ENCODE results near the gene KRTAP13-2.

Gene KRTAP13-2, protein sequence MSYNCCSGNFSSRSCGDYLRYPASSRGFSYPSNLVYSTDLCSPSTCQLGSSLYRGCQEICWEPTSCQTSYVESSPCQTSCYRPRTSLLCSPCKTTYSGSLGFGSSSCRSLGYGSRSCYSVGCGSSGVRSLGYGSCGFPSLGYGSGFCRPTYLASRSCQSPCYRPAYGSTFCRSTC

DNA sequence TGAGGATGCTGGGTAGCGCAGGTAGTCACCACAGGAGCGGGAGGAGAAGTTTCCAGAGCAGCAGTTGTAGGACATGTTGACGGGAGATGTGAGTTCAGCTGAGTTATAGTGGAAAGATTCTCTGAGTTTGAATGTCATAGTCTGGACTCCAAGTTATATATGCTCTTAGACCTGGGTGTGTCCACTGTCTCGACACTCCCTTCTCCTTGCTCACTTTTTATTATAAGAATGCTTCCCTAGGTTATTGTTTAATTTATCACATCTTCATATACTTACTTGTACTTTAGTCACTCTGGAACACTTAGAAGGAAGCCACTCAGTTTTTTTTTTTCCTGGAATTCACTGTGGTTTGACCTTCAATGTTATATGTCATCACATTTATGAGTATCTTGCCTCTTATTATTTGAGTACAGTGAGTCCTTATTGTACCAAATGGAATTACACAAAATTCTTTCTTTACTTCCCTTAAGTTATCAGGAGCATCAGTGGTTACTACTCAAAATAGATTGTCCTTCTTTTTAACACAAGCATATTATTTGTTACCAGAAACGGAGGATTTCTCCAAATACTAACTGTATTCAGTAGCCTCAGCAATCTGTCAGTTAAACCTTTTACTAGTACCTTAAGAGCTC lies at the start of gene KRTAP13-2:
Gene KRTAP13-2 (minus strand): TSS at position 133 of the 632 bp plus-strand sequence. CDS start 58 bp downstream, at position 75.
- DNase-seq (ENCODE audit: low read depth in 3 of 3) = no peak

DNA sequence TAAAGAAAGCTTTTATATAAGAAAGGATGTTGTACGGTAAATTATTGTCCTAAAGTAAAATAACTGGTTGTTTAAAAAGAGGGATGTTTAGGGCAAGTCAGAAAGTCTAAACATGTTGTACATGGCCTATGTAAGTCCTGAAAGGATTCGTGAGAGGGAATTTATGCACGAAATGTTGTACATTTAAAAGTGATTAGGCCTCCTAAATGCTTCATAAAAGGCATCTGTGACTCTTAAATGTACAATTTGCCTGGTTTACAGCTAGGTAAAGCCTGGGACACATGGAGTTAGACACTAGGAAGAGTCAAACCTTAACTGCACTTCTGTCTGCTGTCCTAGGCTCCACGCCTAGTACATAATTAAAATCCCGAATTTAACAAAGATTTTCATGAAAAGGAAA lies 43.9 kb upstream of the KRTAP13-2 start:
- DNase-seq (ENCODE audit: low read depth in 3 of 3) = no peak

DNA sequence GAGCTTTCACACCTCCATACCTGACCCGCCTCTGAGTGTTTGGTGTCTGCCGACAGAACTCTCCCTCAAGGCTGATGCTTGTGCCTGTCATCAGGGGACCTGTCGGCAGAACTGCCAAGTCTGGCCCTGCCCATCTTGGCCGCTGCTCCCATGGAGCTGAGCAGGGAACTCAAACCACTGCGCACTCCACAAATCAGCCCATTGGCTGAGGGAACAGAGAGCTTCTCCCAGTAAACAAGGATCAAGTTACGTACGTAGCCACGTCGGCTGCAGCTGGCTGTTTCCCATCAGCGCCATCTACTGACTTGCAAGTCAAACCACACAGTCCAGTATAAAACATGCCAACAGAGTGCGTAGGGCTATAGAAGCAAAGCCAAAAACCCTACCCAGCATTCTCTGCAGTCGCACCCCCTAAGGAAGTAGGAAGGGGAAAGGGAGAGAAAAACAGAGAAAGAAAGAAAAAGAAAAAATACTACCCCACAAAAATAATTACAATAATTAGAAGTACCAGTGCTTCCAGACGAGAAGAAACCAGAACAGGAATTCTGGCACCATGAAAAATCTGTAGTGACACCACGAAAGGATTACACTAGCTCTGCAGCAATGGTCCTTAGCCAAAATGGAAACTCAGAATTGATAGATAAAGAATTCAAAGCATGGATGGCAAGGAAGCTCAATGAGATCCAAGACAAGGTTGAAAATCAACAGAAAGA lies 36.9 kb upstream of the KRTAP13-2 start:
- peak in 1 of 3 donors; percentile 4 for DNase-seq (ENCODE audit: low read depth in 3 of 3)

DNA sequence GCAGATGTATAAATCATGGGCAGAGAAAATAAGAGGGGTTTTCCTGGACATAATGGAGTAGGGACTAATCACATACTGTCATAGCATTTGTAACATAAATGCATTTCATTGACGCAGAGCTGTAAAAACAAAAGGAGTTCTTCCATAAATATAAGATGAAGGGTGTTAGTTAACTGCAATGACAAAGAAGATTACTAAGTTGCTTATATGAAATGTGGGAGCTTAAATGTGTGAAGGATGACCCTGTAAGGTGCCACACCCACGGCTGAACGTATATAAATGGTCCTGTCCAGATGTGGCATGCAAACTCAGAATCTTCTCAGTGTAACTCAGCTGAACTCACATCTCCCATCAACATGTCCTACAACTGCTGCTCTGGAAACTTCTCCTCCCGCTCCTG lies 23.7 kb upstream of the KRTAP13-2 start, which contains the start of gene KRTAP13-1:
Gene KRTAP13-1 (plus strand): TSS at position 301 of the 400 bp plus-strand sequence. CDS start 56 bp downstream, at position 357.
- no peak for DNase-seq (ENCODE audit: low read depth in 3 of 3)

DNA sequence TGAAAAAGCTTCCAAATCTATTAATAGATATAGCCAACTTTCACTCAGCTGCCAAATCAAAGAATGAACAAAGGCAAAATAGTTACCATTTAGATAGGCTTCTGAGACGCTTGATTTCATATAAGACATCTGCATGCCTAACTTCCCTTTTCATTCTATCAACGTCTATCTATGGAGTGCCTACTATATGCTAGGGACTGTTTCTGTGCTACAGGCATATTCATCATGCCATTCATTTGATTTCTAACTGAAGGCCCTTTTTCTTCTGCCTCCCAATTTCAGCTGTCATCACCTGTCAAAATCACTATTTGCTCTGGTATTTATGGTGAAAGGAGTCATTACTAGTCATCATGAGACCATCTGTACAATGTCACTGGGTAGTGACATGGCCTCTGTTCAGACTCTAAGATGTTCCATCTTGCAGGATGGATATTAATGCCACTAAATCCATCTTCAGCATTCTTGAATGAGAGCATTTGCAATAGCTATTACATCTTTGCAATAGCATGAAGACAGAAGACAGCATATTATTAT lies 19.5 kb upstream of the KRTAP13-2 start:
- DNase-seq (ENCODE audit: low read depth in 3 of 3) = no peak

DNA sequence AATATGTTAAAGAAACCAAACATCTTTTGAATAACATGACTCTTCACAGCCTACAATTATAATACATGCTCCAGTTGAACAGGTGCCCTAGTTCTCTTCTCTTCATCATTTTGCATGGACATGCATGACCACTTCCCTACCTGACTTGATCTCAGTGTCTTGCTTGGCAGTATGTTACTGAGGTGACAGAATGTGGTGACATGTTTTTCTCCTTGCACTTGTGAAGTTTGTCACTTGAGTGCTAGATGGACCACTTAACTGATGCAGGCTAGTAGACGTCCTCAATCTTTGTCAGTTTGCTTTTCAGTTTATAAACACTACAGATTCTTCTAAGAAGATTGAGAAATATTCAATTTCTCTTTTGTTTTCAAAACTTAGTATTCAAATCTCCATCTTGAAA lies 10.1 kb upstream of the KRTAP13-2 start:
- DNase-seq (ENCODE audit: low read depth in 3 of 3) = no peak

DNA sequence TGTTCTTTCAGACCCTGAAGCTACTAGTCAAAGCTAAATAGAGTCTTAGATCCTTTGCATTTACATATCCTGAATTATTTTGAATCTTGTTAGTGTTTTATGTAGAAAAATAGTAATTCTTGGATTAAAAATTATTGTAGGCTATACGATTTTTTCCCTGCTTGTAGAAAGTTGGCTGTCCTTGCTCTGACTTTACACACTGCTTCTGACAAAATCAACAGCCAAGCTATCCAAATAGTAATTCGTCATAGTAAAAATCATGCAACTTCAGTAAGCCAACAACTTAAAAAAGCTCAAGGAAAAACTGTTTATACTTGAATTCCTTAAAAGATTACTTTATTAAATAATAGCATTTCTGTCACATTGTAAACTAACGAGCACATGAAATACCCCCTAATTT lies 16.2 kb downstream of the KRTAP13-2 start:
- no peak for DNase-seq (ENCODE audit: low read depth in 3 of 3)

DNA sequence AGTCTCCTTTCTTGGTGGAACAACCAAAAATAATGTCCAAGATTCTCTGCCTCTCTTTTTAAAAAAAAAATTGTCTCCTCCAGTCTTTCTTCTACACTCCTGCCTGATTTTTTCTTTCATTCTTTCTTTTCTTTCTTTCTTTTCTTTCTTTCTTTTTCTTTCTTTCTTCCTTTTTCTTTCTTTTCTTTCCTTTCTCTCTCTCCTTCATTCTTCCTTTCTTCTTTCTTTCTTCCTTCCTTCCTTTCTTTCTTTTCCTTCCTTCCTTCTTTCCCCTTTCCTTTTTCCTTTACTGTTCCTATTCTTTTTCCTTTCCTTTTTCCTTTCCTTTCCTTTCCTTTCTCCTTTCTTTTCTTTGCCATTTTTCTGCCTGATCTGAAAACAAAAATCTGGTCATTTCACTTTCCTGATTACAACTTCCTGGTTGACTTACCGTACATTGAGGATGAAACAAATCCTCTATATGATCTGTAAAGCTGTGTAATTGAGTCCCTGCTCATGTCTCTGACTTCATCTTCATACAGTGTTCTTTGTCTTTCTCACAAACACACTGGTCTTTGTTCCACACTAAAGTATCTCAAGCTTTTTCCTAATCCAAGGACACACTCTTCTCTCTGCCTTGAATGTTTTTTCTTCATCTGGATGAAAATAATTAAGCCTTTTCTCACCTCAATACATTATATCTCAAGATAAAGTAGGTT lies 17.6 kb downstream of the KRTAP13-2 start:
- no peak for DNase-seq (ENCODE audit: low read depth in 3 of 3)

DNA sequence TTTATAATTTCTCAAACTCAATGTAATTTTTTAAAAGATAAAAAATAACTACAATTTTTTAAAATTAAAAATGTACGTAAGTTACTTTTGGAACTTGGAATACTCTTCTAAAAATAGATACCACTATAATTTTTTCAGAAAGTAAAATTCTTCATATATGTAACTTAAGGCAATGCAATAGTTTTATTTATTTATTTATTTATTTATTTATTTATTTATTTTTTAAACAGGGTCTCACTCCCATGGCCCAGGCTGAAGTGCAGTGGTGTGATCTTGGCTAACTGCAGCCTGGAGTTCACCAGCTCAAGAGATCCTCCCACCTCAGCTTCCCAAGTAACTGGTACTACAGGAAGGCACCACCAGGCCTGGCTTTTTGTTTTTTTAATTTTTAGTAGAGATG lies 20.5 kb downstream of the KRTAP13-2 start:
- DNase-seq (ENCODE audit: low read depth in 3 of 3) = no peak

DNA sequence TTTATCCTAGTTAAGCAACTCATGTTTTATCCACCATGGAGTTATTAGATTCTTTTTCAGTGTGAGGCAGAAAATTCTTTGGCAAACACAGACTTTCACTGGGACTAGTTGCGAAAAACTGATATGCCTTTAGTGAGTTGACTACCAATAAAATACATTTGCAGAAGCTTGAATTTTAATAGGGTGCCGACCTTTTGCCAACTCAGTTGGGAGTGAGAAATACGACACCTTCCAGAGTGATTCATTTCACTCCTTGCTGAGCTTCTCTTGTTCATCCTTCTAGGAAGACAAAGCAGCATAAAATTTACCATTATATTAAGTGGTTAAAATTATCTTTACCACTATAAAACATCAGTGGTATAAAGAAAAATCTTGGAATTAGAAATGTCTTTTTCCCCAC lies 22.5 kb downstream of the KRTAP13-2 start:
- no peak for DNase-seq (ENCODE audit: low read depth in 3 of 3)

DNA sequence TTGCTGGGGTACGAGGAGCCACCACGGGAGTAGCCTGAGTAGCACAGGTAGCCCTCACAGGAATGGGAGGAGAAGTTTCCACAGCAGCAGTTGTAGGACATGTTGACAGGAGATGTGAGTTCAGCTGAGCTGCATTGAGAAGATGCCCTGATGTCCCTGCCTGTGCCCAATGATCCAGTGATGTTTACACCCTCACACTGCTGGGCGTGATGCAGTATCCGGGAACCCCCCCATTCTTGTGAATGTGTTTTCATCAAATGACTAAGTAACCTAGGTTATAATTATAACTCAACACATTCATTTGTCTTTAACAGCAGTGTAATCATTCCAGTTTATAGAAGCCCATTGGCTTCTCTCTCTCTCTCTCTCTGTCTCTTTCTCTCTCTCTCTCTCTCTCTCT lies 23.6 kb downstream of the KRTAP13-2 start, which contains the start of gene KRTAP23-1:
Gene KRTAP23-1 (minus strand): TSS at position 101 of the 400 bp plus-strand sequence. CDS start 0 bp downstream, at position 101.
- DNase-seq (ENCODE audit: low read depth in 3 of 3) = no peak

DNA sequence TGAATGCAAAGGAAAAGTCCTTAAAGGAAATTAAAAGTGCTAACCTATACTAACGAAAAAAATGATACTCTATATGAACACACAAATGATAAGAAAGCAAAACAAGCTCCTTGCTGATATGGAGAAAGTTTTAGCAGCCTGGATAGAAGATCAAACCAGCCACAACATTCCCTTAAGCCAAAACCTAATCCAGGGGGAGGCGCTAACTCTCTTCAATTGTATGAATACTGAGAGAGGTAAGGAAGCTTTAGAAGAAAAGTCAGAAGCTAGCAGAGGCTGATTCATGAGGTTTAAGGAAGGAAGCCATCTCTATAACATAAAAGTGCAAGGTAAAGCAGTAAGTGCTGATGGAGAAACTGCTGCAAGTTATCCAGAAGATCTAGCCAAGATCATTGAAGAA lies 27.1 kb downstream of the KRTAP13-2 start:
- no peak for DNase-seq (ENCODE audit: low read depth in 3 of 3)

DNA sequence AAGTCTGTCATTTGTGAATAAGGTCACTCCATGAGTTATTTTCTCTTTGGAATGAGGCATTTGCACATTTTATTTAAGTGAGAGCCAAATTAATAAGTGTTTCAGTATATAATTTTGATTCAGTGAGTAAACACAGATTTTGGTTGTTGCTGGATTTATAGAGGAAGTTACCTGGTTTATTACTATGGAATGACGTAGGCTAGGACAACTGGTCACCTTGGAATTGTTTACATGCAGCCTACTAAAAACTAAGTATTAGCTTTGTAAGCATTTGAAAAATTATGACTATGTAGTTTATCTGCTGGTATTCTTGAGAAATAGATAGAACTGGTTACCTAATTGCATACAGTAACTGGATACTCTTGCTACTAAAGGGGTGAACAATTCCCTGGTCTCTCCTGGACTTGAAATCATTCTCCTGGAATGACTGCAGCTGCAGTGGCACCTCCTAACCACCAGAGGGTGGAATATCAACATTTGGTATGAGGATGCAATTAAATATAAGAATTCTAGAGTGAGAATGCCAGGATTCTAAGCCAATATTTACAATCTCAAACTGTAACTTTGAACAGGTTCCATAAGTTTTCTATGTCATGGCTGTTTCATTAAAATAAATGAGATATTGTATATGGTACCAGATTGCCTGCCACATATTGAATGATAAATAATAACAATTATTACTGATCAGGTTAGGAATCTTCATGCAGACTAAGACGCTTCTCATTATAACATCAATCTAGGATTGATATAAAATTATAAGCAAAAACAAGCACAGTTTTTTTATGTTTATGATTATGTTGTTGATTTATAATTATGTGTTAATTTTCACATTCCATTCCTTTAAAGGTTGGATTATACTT lies 31.1 kb downstream of the KRTAP13-2 start:
- DNase-seq (ENCODE audit: low read depth in 3 of 3) = peak in 2 of 3 donors; percentile 6 to 8

DNA sequence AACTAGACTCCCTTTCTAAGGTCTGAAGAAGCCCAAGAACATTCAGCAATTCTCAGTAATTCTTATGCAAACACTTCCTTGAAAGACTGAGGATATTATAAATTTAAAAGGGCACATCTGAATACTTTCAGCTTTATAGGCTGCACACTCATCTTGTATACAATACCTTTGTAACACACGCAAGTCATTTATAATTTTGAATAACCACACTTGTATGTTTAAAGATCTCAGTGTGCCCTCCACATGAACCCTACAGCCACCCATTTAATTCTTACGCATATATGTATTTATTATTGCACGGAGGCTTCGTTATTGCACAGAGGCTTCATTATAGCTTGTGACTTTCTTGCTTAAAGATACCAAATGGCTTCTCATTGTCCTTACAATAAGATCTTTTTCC lies 33.4 kb downstream of the KRTAP13-2 start:
- no peak for DNase-seq (ENCODE audit: low read depth in 3 of 3)

DNA sequence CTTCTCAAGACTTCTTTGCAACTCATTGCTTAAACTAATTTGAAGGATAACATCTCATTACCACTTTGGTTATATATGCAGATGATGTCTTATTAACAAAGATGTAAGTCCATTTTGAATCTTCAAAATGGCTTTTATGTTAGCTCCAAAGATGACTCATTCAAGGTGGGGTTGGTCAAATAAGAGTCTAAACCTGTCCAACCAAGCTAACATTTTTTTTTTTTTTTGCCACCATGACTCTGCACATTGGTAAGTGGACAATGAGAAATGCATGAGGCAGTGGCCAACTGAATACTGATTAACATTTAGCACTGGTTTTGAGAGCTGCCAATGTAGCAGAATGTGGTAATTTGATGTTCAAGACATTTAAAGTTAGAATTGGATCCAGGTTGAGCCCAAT lies 34.3 kb downstream of the KRTAP13-2 start:
- no peak for DNase-seq (ENCODE audit: low read depth in 3 of 3)

DNA sequence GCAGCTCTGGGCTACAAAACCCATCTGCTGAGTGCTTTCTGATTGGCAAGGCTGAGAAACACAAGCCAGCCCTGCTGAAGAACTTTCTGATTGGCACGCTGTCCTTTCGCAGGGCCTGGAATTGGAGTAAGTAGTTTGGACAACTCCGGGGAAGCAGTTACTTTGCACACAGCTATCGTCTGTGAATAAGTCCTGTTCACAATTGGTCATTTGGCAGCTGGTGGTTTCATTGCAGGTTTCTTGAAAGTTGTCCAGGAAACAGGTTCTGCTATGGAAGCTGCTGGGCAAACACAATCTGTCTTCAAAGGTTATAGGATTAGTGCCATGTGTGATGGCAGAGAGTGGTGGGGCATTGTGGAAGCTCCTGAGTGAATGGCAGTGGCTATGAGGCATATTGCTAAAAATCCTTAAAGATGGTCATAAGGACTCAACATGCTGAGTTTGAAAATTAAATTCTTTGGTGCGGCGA lies 34.8 kb downstream of the KRTAP13-2 start, which contains the start of gene KRTAP27-1:
Gene KRTAP27-1 (minus strand): TSS at position 419 of the 469 bp plus-strand sequence. CDS start 26 bp downstream, at position 393.
- DNase-seq (ENCODE audit: low read depth in 3 of 3) = no peak

DNA sequence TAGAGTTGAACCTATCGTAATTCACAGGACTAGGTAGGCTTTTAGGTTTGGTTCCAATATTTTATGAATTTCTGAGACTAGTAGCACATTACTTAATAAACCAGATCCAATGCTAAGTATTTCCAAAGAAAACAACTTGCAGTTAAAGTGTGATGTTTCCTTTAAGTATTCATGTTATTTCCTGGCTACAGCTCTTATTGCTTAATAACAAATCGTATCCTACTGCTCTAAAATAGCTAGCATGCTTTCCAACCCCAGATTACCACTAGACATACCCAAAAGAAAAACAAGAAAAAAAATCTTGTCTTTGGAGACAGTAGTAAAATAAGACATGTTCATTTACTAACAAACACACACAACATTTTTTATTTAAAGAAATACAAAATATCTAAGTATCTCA lies 35.5 kb downstream of the KRTAP13-2 start:
- DNase-seq (ENCODE audit: low read depth in 3 of 3) = no peak

DNA sequence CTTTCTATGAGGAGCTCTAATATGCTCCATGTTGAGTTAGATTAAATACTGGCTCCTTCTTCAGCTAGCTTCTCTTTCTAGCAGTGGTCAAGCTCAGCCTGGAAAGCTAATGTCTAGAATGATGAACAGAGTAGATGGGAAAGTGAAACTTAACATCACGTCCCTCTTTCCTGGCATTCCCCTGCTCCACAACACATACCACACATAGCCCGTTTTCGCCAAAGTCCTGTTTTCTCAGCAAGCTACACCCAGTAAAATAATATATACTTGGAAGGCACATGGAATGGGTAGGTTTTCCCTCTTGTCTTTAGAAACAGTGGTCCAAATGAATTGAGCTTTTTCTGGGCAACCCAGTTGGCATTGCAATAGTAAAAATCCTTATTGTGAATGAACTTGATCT lies 38.3 kb downstream of the KRTAP13-2 start:
- DNase-seq (ENCODE audit: low read depth in 3 of 3) = no peak

DNA sequence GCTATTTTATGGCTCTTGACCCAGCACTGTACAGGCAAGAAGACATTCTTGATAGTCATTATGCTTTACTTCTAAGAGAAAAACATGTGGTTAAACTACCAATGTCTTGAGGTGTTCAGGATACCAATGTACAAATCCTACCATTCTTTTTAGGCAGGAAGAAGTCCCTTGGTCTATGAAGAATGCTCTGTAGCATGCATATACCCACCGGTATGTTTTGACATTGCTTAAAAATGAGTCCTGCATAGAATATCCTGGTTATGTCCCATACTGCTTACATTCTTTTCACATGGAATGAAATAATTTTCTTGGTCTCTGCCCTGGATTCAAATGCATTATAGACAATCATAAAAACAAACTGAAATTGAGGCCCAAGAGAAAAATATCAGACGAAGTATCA lies 39.4 kb downstream of the KRTAP13-2 start:
- no peak for DNase-seq (ENCODE audit: low read depth in 3 of 3)

DNA sequence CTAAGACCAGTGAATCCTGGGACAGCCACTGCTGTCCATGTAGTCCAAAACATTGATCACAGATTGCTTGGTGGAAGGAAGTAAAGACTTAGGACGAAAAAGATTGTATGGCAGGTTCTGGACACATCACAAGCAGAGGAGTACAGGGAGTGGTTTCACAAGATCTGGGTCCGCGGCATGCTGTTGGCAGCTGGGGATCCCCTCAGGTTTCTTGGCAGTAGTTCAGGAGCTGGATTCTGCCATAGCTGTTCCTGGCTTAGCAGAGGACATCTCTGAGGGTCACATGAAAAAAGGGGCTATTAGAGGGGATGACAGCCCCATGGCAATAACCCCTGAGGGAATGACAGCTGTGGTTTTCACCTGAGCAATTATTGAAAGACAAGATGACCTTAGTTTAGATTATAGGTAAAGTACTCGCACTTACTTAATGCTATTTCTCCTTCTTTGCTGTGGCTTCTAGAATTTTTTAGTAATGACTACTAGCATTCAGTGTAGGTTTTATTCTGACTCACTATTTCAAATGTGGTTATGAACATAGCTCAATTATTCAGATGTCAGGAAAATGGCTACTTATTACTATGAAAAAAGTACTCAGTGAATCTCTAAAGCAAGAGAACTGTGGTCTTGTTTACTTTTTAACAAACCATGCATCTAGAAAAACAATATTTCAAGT lies 42.7 kb downstream of the KRTAP13-2 start:
- DNase-seq (ENCODE audit: low read depth in 3 of 3) = no peak
